Measurements from ENCODE around the gene PVALEF. TPM values are rescaled to one million over a fixed set of nuclear protein-coding genes. Genes with fewer than 3 reads are reported as not detected.

The PVALEF gene
- total RNA-seq, 5 donors from 2014 or later (not counting 1 experiment from before 2014, with no cell fraction given) = not detected

- Mint-ChIP-seq H3K36me3 (no peaks in the 10 kb centered on the region), H3K27ac (no peak overlapping the region), H3K4me3 (no peak overlapping the region), H3K4me1 (no peaks in the 10 kb centered on the region), H3K9me3 (no peaks in the 10 kb centered on the region), H3K27me3 (no peaks in the 10 kb centered on the region)
- Histone ChIP-seq H3K27ac (ENCODE audit: low read length) (no peak overlapping the region), H3K4me1 (ENCODE audit: control insufficient read depth in 1 of 2, extremely low read depth in 1 of 2, insufficient read depth in 2 of 2, low read length in 2 of 2) (no peaks in the 10 kb centered on the region), H3K27me3 (replicated peaks in 1 of 2; ENCODE audit: control insufficient read depth in 2 of 2, extremely low read depth in 1 of 2, insufficient read depth in 2 of 2, low read length in 1 of 2) (peaks cover 0 to 8% of the 10 kb centered on the region in 2 experiments), H3K36me3 (ENCODE audit: control insufficient read depth in 2 of 2, extremely low read depth in 1 of 2, insufficient read depth in 1 of 2, low read length in 1 of 2) (no peaks in the 10 kb centered on the region), H3K9me3 (no peaks in the 10 kb centered on the region), H3K4me3 (ENCODE audit: control insufficient read depth in 1 of 2, extremely low read depth in 1 of 2, low read length in 1 of 2) (no peak overlapping the region)
- CTCF ChIA-PET = no interaction called here
- POLR2A ChIA-PET = no interaction called here
- 84% methylated on average over 10 of the region's 22 CpGs for WGBS (ENCODE audit: insufficient coverage)
- DNase-seq (no peak), ATAC-seq (replicated peaks in 1 of 4) (no peak)
These were observed 32.3 kb upstream of the PVALEF start for GRCh38 chr17:81132770-81133723.

DNA sequence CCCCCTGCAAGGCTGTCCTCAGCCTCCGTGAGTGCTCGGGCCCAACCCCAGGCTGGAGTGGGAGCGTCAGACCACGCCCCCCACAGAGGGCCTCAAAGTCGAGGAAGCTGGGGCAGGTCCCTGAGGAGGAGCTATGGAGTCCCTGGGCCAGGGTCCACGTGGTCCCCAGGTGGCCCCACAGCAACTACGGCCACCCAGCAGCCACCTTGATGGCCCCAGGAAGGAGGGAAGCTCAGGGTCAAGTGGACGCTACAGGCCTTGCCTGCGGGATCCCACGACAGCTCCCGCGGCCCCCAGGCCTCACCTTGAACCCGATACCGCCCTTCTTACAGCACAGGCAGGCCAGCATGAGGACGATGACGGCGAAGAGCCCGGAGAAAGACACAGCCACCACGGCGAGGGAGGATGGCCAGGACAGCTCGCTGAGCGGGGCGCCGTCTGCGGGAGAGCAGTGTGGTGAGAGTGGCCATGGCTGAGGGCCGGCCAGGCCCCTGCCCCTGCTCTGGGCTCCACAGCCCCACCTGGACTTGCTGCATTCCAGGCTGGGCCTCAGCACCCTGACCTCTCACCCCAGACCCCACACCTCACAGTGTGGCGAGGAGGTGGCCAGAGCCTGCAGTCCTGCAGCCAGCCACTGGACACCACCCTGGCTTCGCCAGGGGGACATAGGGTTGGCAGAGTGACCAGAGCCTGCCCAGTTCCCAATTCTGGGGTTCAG lies 31.1 kb upstream of the PVALEF start:
- WGBS (ENCODE audit: insufficient coverage) = 84% methylated on average over 25 of the region's 28 CpGs
- no peaks in the 10 kb centered on the region for H3K4me1 Mint-ChIP-seq
- no peak overlapping the region for H3K4me3 ChIP-seq (ENCODE audit: control insufficient read depth in 1 of 2, extremely low read depth in 1 of 2, low read length in 1 of 2)
- ATAC-seq (replicated peaks in 1 of 4) (no peak), DNase-seq (no peak)
- peaks cover 0 to 8% of the 10 kb centered on the region in 2 experiments for H3K27me3 ChIP-seq (replicated peaks in 1 of 2; ENCODE audit: control insufficient read depth in 2 of 2, extremely low read depth in 1 of 2, insufficient read depth in 2 of 2, low read length in 1 of 2)
- H3K4me3 Mint-ChIP-seq = no peak overlapping the region
- no peaks in the 10 kb centered on the region for H3K27me3 Mint-ChIP-seq
- no peaks in the 10 kb centered on the region for H3K36me3 ChIP-seq (ENCODE audit: control insufficient read depth in 2 of 2, extremely low read depth in 1 of 2, insufficient read depth in 1 of 2, low read length in 1 of 2)
- H3K4me1 ChIP-seq (ENCODE audit: control insufficient read depth in 1 of 2, extremely low read depth in 1 of 2, insufficient read depth in 2 of 2, low read length in 2 of 2) = no peaks in the 10 kb centered on the region
- H3K9me3 ChIP-seq = no peaks in the 10 kb centered on the region
- no peaks in the 10 kb centered on the region for H3K9me3 Mint-ChIP-seq
- H3K36me3 Mint-ChIP-seq = no peaks in the 10 kb centered on the region
- POLR2A ChIA-PET = no interaction called here
- H3K27ac Mint-ChIP-seq = no peak overlapping the region
- CTCF ChIA-PET = no interaction called here
- H3K27ac ChIP-seq (ENCODE audit: low read length) = no peak overlapping the region

GRCh38 chr17:81135505-81136278 lies 29.6 kb upstream of the PVALEF start:
- ATAC-seq (replicated peaks in 1 of 4) = no peak
- DNase-seq = no peak
- ChIA-PET POLR2A (no interaction called here), CTCF (no interaction called here)
- no peaks in the 10 kb centered on the region for H3K36me3 Mint-ChIP-seq
- Histone ChIP-seq H3K27ac (ENCODE audit: low read length) (no peak overlapping the region), H3K4me3 (ENCODE audit: control insufficient read depth in 1 of 2, extremely low read depth in 1 of 2, low read length in 1 of 2) (no peak overlapping the region), H3K27me3 (replicated peaks in 1 of 2; ENCODE audit: control insufficient read depth in 2 of 2, extremely low read depth in 1 of 2, insufficient read depth in 2 of 2, low read length in 1 of 2) (peaks cover 0 to 11% of the 10 kb centered on the region in 2 experiments), H3K36me3 (ENCODE audit: control insufficient read depth in 2 of 2, extremely low read depth in 1 of 2, insufficient read depth in 1 of 2, low read length in 1 of 2) (no peaks in the 10 kb centered on the region), H3K9me3 (no peaks in the 10 kb centered on the region), H3K4me1 (ENCODE audit: control insufficient read depth in 1 of 2, extremely low read depth in 1 of 2, insufficient read depth in 2 of 2, low read length in 2 of 2) (no peaks in the 10 kb centered on the region)
- H3K27ac Mint-ChIP-seq = no peak overlapping the region
- H3K4me3 Mint-ChIP-seq = no peak overlapping the region
- peaks cover 0 to 3% of the 10 kb centered on the region in 2 donors for H3K27me3 Mint-ChIP-seq
- 86% methylated on average over 27 of the region's 28 CpGs for WGBS (ENCODE audit: insufficient coverage)
- H3K9me3 Mint-ChIP-seq = no peaks in the 10 kb centered on the region
- H3K4me1 Mint-ChIP-seq = no peaks in the 10 kb centered on the region

- DNase-seq = no peak
- no peak overlapping the region for H3K4me3 Mint-ChIP-seq
- Histone ChIP-seq H3K9me3 (no peaks in the 10 kb centered on the region), H3K27ac (ENCODE audit: low read length) (no peak overlapping the region), H3K27me3 (replicated peaks in 1 of 2; ENCODE audit: control insufficient read depth in 2 of 2, extremely low read depth in 1 of 2, insufficient read depth in 2 of 2, low read length in 1 of 2) (peaks cover 0 to 10% of the 10 kb centered on the region in 2 experiments), H3K36me3 (ENCODE audit: control insufficient read depth in 2 of 2, extremely low read depth in 1 of 2, insufficient read depth in 1 of 2, low read length in 1 of 2) (no peaks in the 10 kb centered on the region), H3K4me1 (ENCODE audit: control insufficient read depth in 1 of 2, extremely low read depth in 1 of 2, insufficient read depth in 2 of 2, low read length in 2 of 2) (no peaks in the 10 kb centered on the region), H3K4me3 (ENCODE audit: control insufficient read depth in 1 of 2, extremely low read depth in 1 of 2, low read length in 1 of 2) (no peak overlapping the region)
- no peak overlapping the region for H3K27ac Mint-ChIP-seq
- ATAC-seq (replicated peaks in 1 of 4) = no peak
- H3K9me3 Mint-ChIP-seq = no peaks in the 10 kb centered on the region
- H3K27me3 Mint-ChIP-seq = peaks cover 0 to 3% of the 10 kb centered on the region in 2 donors
- H3K4me1 Mint-ChIP-seq = no peaks in the 10 kb centered on the region
- CTCF ChIA-PET = no interaction called here
- 73% methylated on average over 8 of the region's 8 CpGs for whole genome bisulfite sequencing (ENCODE audit: insufficient coverage)
- POLR2A ChIA-PET = interaction anchor here in 1 of 2 donors (0.5 kb wide), 1 partner anchor 178 kb away, joined by 6 read pairs; no protein-coding TSS in a partner anchor
- H3K36me3 Mint-ChIP-seq = no peaks in the 10 kb centered on the region
These were observed 28.9 kb upstream of the PVALEF start for GRCh38 chr17:81136366-81136765.

- peaks cover 0 to 3% of the 10 kb centered on the region in 2 donors for H3K27me3 Mint-ChIP-seq
- H3K4me1 ChIP-seq (ENCODE audit: control insufficient read depth in 1 of 2, extremely low read depth in 1 of 2, insufficient read depth in 2 of 2, low read length in 2 of 2) = no peaks in the 10 kb centered on the region
- H3K27me3 ChIP-seq (replicated peaks in 1 of 2; ENCODE audit: control insufficient read depth in 2 of 2, extremely low read depth in 1 of 2, insufficient read depth in 2 of 2, low read length in 1 of 2) = peaks cover 0 to 14% of the 10 kb centered on the region in 2 experiments
- H3K27ac Mint-ChIP-seq = no peak overlapping the region
- no peak overlapping the region for H3K4me3 ChIP-seq (ENCODE audit: control insufficient read depth in 1 of 2, extremely low read depth in 1 of 2, low read length in 1 of 2)
- H3K9me3 Mint-ChIP-seq = no peaks in the 10 kb centered on the region
- H3K27ac ChIP-seq (ENCODE audit: low read length) = no peak overlapping the region
- ATAC-seq (replicated peaks in 1 of 4) (no peak), DNase-seq (no peak)
- H3K4me3 Mint-ChIP-seq = no peak overlapping the region
- no peaks in the 10 kb centered on the region for H3K9me3 ChIP-seq
- H3K36me3 ChIP-seq (ENCODE audit: control insufficient read depth in 2 of 2, extremely low read depth in 1 of 2, insufficient read depth in 1 of 2, low read length in 1 of 2) = no peaks in the 10 kb centered on the region
- H3K36me3 Mint-ChIP-seq = no peaks in the 10 kb centered on the region
- ChIA-PET CTCF (no interaction called here), POLR2A (no interaction called here)
- H3K4me1 Mint-ChIP-seq = no peaks in the 10 kb centered on the region
- 92% methylated on average over 10 of the region's 13 CpGs for WGBS (ENCODE audit: insufficient coverage)
These were observed 28.1 kb upstream of the PVALEF start for GRCh38 chr17:81137248-81137647.

GRCh38 chr17:81138083-81138482 lies 27.2 kb upstream of the PVALEF start:
- Histone ChIP-seq H3K27me3 (replicated peaks in 1 of 2; ENCODE audit: control insufficient read depth in 2 of 2, extremely low read depth in 1 of 2, insufficient read depth in 2 of 2, low read length in 1 of 2) (peaks cover 0 to 20% of the 10 kb centered on the region in 2 experiments), H3K27ac (ENCODE audit: low read length) (no peak overlapping the region), H3K4me1 (ENCODE audit: control insufficient read depth in 1 of 2, extremely low read depth in 1 of 2, insufficient read depth in 2 of 2, low read length in 2 of 2) (no peaks in the 10 kb centered on the region), H3K36me3 (ENCODE audit: control insufficient read depth in 2 of 2, extremely low read depth in 1 of 2, insufficient read depth in 1 of 2, low read length in 1 of 2) (no peaks in the 10 kb centered on the region), H3K9me3 (no peaks in the 10 kb centered on the region), H3K4me3 (ENCODE audit: control insufficient read depth in 1 of 2, extremely low read depth in 1 of 2, low read length in 1 of 2) (no peak overlapping the region)
- no peak overlapping the region for H3K27ac Mint-ChIP-seq
- ChIA-PET POLR2A (no interaction called here), CTCF (no interaction called here)
- 88% methylated on average over 15 of the region's 15 CpGs for WGBS (ENCODE audit: insufficient coverage)
- H3K4me1 Mint-ChIP-seq = no peaks in the 10 kb centered on the region
- no peak overlapping the region for H3K4me3 Mint-ChIP-seq
- ATAC-seq (replicated peaks in 1 of 4) (no peak), DNase-seq (no peak)
- no peaks in the 10 kb centered on the region for H3K36me3 Mint-ChIP-seq
- peaks cover 0 to 3% of the 10 kb centered on the region in 2 donors for H3K27me3 Mint-ChIP-seq
- no peaks in the 10 kb centered on the region for H3K9me3 Mint-ChIP-seq

Measured in T-cell (primary cell).